ENCODE results near the gene FHL2.

The FHL2 gene

GRCh38 chr2:105399207-105399861 is 483 bp upstream of the FHL2 start:
- no peaks in the 10 kb centered on the region; the same call in 1 of the 2 replicates for H3K36me3 ChIP-seq
- no peaks in the 10 kb centered on the region for H3K9me3 ChIP-seq
- no peak overlapping the region for H3K4me3 ChIP-seq (ENCODE audit: low read depth, low read length)
- no peak for TF ChIP-seq CTCF (IDR thresholded peaks at IDR 0.05; ENCODE audit: low read depth, low read length)
- no peak for DNase-seq
- H3K27me3 ChIP-seq, result no peaks in the 10 kb centered on the region
- H3K4me1 ChIP-seq, result 0 out of 2 replicates have a peak, but pooled peaks cover 3% of the 10 kb centered on the region

GRCh38 chr2:105397953-105398335 is 907 bp downstream of the FHL2 start:
- DNase-seq, result no peak
- TF ChIP-seq CTCF (IDR thresholded peaks at IDR 0.05; ENCODE audit: low read depth, low read length), result no peak
- peak overlapping the region; percentile 76 for H3K4me3 ChIP-seq (ENCODE audit: low read depth, low read length)
- H3K27me3 ChIP-seq, result no peaks in the 10 kb centered on the region
- 0 out of 2 replicates have a peak, but pooled peaks cover 3% of the 10 kb centered on the region for H3K4me1 ChIP-seq
- no peaks in the 10 kb centered on the region; the same call in none of the 2 replicates for H3K36me3 ChIP-seq
- H3K9me3 ChIP-seq, result no peaks in the 10 kb centered on the region

GRCh38 chr2:105397025-105397722 is 1.7 kb downstream of the FHL2 start:
- Histone ChIP-seq H3K36me3 (no peaks in the 10 kb centered on the region; the same call in none of the 2 replicates), H3K4me1 (0 out of 2 replicates have a peak, but pooled peaks cover 3% of the 10 kb centered on the region), H3K9me3 (no peaks in the 10 kb centered on the region), H3K4me3 (ENCODE audit: low read depth, low read length) (peak overlapping the region; percentile 76), H3K27me3 (no peaks in the 10 kb centered on the region)
- no peak for TF ChIP-seq CTCF (IDR thresholded peaks at IDR 0.05; ENCODE audit: low read depth, low read length)
- DNase-seq, result no peak

GRCh38 chr2:105396254-105397024 is 2.4 kb downstream of the FHL2 start:
- H3K9me3 ChIP-seq, result no peaks in the 10 kb centered on the region
- no peak overlapping the region for H3K4me3 ChIP-seq (ENCODE audit: low read depth, low read length)
- H3K27me3 ChIP-seq, result no peaks in the 10 kb centered on the region
- DNase-seq, result no peak
- no peaks in the 10 kb centered on the region; the same call in none of the 2 replicates for H3K36me3 ChIP-seq
- no peak for TF ChIP-seq CTCF (IDR thresholded peaks at IDR 0.05; ENCODE audit: low read depth, low read length)
- 0 out of 2 replicates have a peak, but pooled peaks cover 3% of the 10 kb centered on the region for H3K4me1 ChIP-seq

GRCh38 chr2:105395691-105396090 is 3.2 kb downstream of the FHL2 start:
- Histone ChIP-seq H3K27me3 (no peaks in the 10 kb centered on the region), H3K9me3 (no peaks in the 10 kb centered on the region), H3K4me3 (ENCODE audit: low read depth, low read length) (no peak overlapping the region), H3K4me1 (0 out of 2 replicates have a peak, but pooled peaks cover 3% of the 10 kb centered on the region), H3K36me3 (no peaks in the 10 kb centered on the region; the same call in none of the 2 replicates)
- no peak for TF ChIP-seq CTCF (IDR thresholded peaks at IDR 0.05; ENCODE audit: low read depth, low read length)
- no peak for DNase-seq

All from BE2C (cell line).